ENCODE results near the gene RGS1. TPM values are rescaled to one million over a fixed set of nuclear protein-coding genes. Genes with fewer than 3 reads are reported as not detected.
A peak's percentile ranks its signal among the peaks of the same experiment; 100 is the strongest.
"Not testable (repeated sequence)": the region's sequence is repeated elsewhere in the genome, so short reads cannot be mapped to it uniquely, and the experiment has no call there.

RGS1 gene
- total RNA-seq, 1 experiment from 2014 or later: not detected

- H3K27ac ChIP-seq (ENCODE audit: low read depth, low read length); H2AFZ ChIP-seq (ENCODE audit: low read depth, low read length, poor library complexity, severe bottlenecking); H3K9me3 ChIP-seq (ENCODE audit: control insufficient read depth in 1 of 2, insufficient read depth in 1 of 2, low read depth in 1 of 2, low read length in 2 of 2); H3K4me3 ChIP-seq (replicated peaks in 1 of 2; ENCODE audit: low read depth in 1 of 2, low read length in 2 of 2); intact Hi-C loops (cut with micrococcal nuclease); BruUV-seq (replicated peaks); CTCF ChIA-PET; H3K36me3 ChIP-seq (ENCODE audit: control insufficient read depth in 1 of 2, insufficient read depth in 2 of 2, low read length in 2 of 2); RAD21 ChIA-PET (ENCODE audit: low non-redundant PET in 1 of 2, low total read pairs in 2 of 2, uncharacterized antibody in 2 of 2, unreplicated experiment in 2 of 2); H3K79me2 ChIP-seq (ENCODE audit: insufficient read depth, low read length); POLR2A ChIA-PET; H3K9ac ChIP-seq (ENCODE audit: low read length); H4K20me1 ChIP-seq (ENCODE audit: insufficient read depth); H3K27me3 ChIP-seq (ENCODE audit: insufficient read depth, low read length); H3K9me2 ChIP-seq (ENCODE audit: insufficient read depth): not testable (repeated sequence)
- peaks cover 9 to 21% of the 10 kb centered on the region in 2 experiments for H3K4me1 ChIP-seq (ENCODE audit: control insufficient read depth in 1 of 2, insufficient read depth in 2 of 2, low read length in 2 of 2)
- peak; percentile 99 for ATAC-seq
- H3K4me2 ChIP-seq (ENCODE audit: low read length): peak overlapping the region; percentile 52
- peak; percentile 76 for DNase-seq (ENCODE audit: low read depth, low spot score)
- TF ChIP-seq, protein P1, sequence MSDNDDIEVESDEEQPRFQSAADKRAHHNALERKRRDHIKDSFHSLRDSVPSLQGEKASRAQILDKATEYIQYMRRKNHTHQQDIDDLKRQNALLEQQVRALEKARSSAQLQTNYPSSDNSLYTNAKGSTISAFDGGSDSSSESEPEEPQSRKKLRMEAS (IDR thresholded peaks at IDR 0.05): peak; percentile 71
- peak; percentile 98 for TF ChIP-seq TCF7L2 (IDR thresholded peaks at IDR 0.05; ENCODE audit: borderline replicate concordance, extremely low read depth, insufficient read depth, insufficient read length)
- peak; percentile 80 for TF ChIP-seq SP1 (IDR thresholded peaks at IDR 0.05; ENCODE audit: low read depth)
- TF ChIP-seq CBX3 (IDR thresholded peaks at IDR 0.05; ENCODE audit: low read depth): peak; percentile 92
- peak; percentile 66 for TF ChIP-seq CEBPB (IDR thresholded peaks at IDR 0.05; ENCODE audit: low read depth)
- TF ChIP-seq RAD21 (IDR thresholded peaks at IDR 0.05; ENCODE audit: low read depth): 0 out of 2 replicates have a peak, but pooled peaks have one; percentile 6
- TF ChIP-seq SIN3A (IDR thresholded peaks at IDR 0.05; ENCODE audit: low read depth): peak; percentile 61; the same call in 1 of the 2 replicates
- TF ChIP-seq FOSL1 (IDR thresholded peaks at IDR 0.05; ENCODE audit: low read depth): peak; percentile 91
- TF ChIP-seq SRF (IDR thresholded peaks at IDR 0.05; ENCODE audit: low read depth): peak; percentile 57
- peak; percentile 90 for TF ChIP-seq JUND (IDR thresholded peaks at IDR 0.05)
These were observed 44.4 kb upstream of the RGS1 start for GRCh38 chr1:192531037-192531703.

GRCh38 chr1:192534666-192535065, 40.9 kb upstream of the RGS1 start:
- no peaks in the 10 kb centered on the region for H3K36me3 ChIP-seq (ENCODE audit: control insufficient read depth in 1 of 2, insufficient read depth in 2 of 2, low read length in 2 of 2)
- H3K9me2 ChIP-seq (ENCODE audit: insufficient read depth): no peaks in the 10 kb centered on the region
- ChIA-PET RAD21 (ENCODE audit: low non-redundant PET in 1 of 2, low total read pairs in 2 of 2, uncharacterized antibody in 2 of 2, unreplicated experiment in 2 of 2) (no interaction called here), POLR2A (no interaction called here), CTCF (no interaction called here)
- DNase-seq (ENCODE audit: low read depth, low spot score) (no peak), ATAC-seq (no peak)
- no TSS peak for BruUV-seq (replicated peaks)
- H4K20me1 ChIP-seq (ENCODE audit: insufficient read depth): no peaks in the 10 kb centered on the region
- no peaks in the 10 kb centered on the region for H3K9me3 ChIP-seq (ENCODE audit: control insufficient read depth in 1 of 2, insufficient read depth in 1 of 2, low read depth in 1 of 2, low read length in 2 of 2)
- no peak for TF ChIP-seq CBX3 (IDR thresholded peaks at IDR 0.05; ENCODE audit: low read depth)
- TF ChIP-seq TCF7L2 (IDR thresholded peaks at IDR 0.05; ENCODE audit: borderline replicate concordance, extremely low read depth, insufficient read depth, insufficient read length): no peak
- peaks cover 16 to 25% of the 10 kb centered on the region in 2 experiments for H3K4me1 ChIP-seq (ENCODE audit: control insufficient read depth in 1 of 2, insufficient read depth in 2 of 2, low read length in 2 of 2)
- H2AFZ ChIP-seq (ENCODE audit: low read depth, low read length, poor library complexity, severe bottlenecking): no peak overlapping the region
- no peaks in the 10 kb centered on the region for H3K27me3 ChIP-seq (ENCODE audit: insufficient read depth, low read length)
- H3K4me3 ChIP-seq (replicated peaks in 1 of 2; ENCODE audit: low read depth in 1 of 2, low read length in 2 of 2): no peak overlapping the region
- intact Hi-C loops (cut with micrococcal nuclease): no loop called here
- H3K27ac ChIP-seq (ENCODE audit: low read depth, low read length): no peak overlapping the region
- H3K4me2 ChIP-seq (ENCODE audit: low read length): no peak overlapping the region
- H3K79me2 ChIP-seq (ENCODE audit: insufficient read depth, low read length): no peaks in the 10 kb centered on the region
- H3K9ac ChIP-seq (ENCODE audit: low read length): no peak overlapping the region

All from HCT116 (cell line).